Karpas-422 (cell line): Measurements from ENCODE around the gene FAM216B. TPM values are rescaled to one million over a fixed set of nuclear protein-coding genes. Genes with fewer than 3 reads are reported as not detected.

Experiments used
- DNase-seq: peaks from one replicate; pipeline ENCODE4 v3.0.0-alpha.2; 2015
- H2AFZ ChIP-seq: fragments of 200-600 bp; sonication (generic); 2 replicates; pipeline ENCODE4 v1.6.1; 2014; ENCODE audit warnings: antibody characterized with exemption, low read length, mixed read lengths
- H3K27ac ChIP-seq: fragments of 200-600 bp; sonication (generic); 2 replicates; pipeline ENCODE4 v1.5.1; 2014; ENCODE audit warnings: mild to moderate bottlenecking, low read length, moderate library complexity
- H3K27me3 ChIP-seq: fragments of 200-600 bp; sonication (generic); 2 replicates; pipeline ENCODE4 v1.6.1; 2014; ENCODE audit warnings: low read length, mixed read lengths
- H3K36me3 ChIP-seq: fragments of 200-600 bp; sonication (generic); 2 replicates; pipeline ENCODE4 v1.6.1; 2014; ENCODE audit warnings: low read length, mixed read lengths; ENCODE audit not compliant: insufficient read depth
- H3K4me1 ChIP-seq: fragments of 200-600 bp; sonication (generic); 2 replicates; pipeline ENCODE4 v1.6.1; 2014; ENCODE audit warnings: mild to moderate bottlenecking, low read length, mixed read lengths
- H3K4me2 ChIP-seq: fragments of 200-600 bp; sonication (generic); 2 replicates; pipeline ENCODE4 v1.6.1; 2014; ENCODE audit warnings: low read length, low read depth, mild to moderate bottlenecking; ENCODE audit not compliant: poor library complexity, severe bottlenecking
- H3K4me3 ChIP-seq: fragments of 200-600 bp; sonication (generic); 2 replicates; pipeline ENCODE4 v1.5.1; 2014; ENCODE audit warnings: mild to moderate bottlenecking, antibody characterized with exemption, low read length, mixed read lengths
- H3K79me2 ChIP-seq: fragments of 200-600 bp; sonication (generic); 2 replicates; pipeline ENCODE4 v1.6.1; 2014; ENCODE audit warnings: mild to moderate bottlenecking, low read length, mixed read lengths
- H3K9ac ChIP-seq: fragments of 200-600 bp; sonication (generic); 2 replicates; pipeline ENCODE4 v1.6.0; 2014; ENCODE audit warnings: low read length
- H3K9me2 ChIP-seq: fragments of 200-600 bp; sonication (generic), shearing (Covaris generic); replicated peaks from 2 replicates; pipeline ENCODE4 v1.6.0; 2014; ENCODE audit warnings: mild to moderate bottlenecking, low read length, moderate library complexity; ENCODE audit not compliant: insufficient read depth
- H3K9me3 ChIP-seq: fragments of 300-700, 200-600 bp; sonication (generic); 2 replicates; pipeline ENCODE4 v1.6.1; 2014; ENCODE audit warnings: low read length, mixed read lengths
- H4K20me1 ChIP-seq: fragments of 200-600 bp; sonication (generic); 2 replicates; pipeline ENCODE4 v1.6.1; 2014; ENCODE audit warnings: mild to moderate bottlenecking, antibody characterized with exemption, low read length, low read depth; ENCODE audit not compliant: insufficient read depth
- total RNA-seq: library from RNA; depleted of rRNA; stranded (reverse); fragments of >200 nt; shearing (Covaris generic); gene quantifications from 2 replicates; pipeline ENCODE4 v1.2.3, GENCODE V29; 2014; ENCODE audit warnings: low replicate concordance; rRNA removed

FAM216B gene
- total RNA-seq, 1 experiment from 2014 or later, result not detected

- no peak overlapping the region for H3K27ac ChIP-seq
- H3K4me3 ChIP-seq, result no peak overlapping the region
- H3K4me1 ChIP-seq, result no peaks in the 10 kb centered on the region
- no peaks in the 10 kb centered on the region for H3K27me3 ChIP-seq
- H3K9ac ChIP-seq, result no peak overlapping the region
- H4K20me1 ChIP-seq, result no peaks in the 10 kb centered on the region
- no peaks in the 10 kb centered on the region for H3K36me3 ChIP-seq
- H3K79me2 ChIP-seq, result no peaks in the 10 kb centered on the region
- H3K9me2 ChIP-seq, result no peaks in the 10 kb centered on the region
- no peak overlapping the region for H2AFZ ChIP-seq
- no peaks in the 10 kb centered on the region for H3K9me3 ChIP-seq
- no peak overlapping the region for H3K4me2 ChIP-seq
- no peak for DNase-seq
Observed at GRCh38 chr13:42821437-42821836, 40.1 kb downstream of the FAM216B start.

- Histone ChIP-seq H3K36me3 (no peaks in the 10 kb centered on the region), H3K4me2 (no peak overlapping the region), H4K20me1 (no peaks in the 10 kb centered on the region), H3K4me3 (no peak overlapping the region), H3K9ac (no peak overlapping the region), H3K27ac (no peak overlapping the region), H2AFZ (no peak overlapping the region), H3K4me1 (no peaks in the 10 kb centered on the region), H3K79me2 (no peaks in the 10 kb centered on the region), H3K9me2 (no peaks in the 10 kb centered on the region), H3K9me3 (no peaks in the 10 kb centered on the region), H3K27me3 (no peaks in the 10 kb centered on the region)
- no peak for DNase-seq
Observed at GRCh38 chr13:42832341-42833096, 51.1 kb downstream of the FAM216B start.

GRCh38 chr13:42834946-42835345 lies 53.6 kb downstream of the FAM216B start:
- no peak for DNase-seq
- Histone ChIP-seq H3K9me3 (no peaks in the 10 kb centered on the region), H3K4me2 (no peak overlapping the region), H3K27ac (no peak overlapping the region), H3K4me3 (no peak overlapping the region), H3K9me2 (no peaks in the 10 kb centered on the region), H3K27me3 (no peaks in the 10 kb centered on the region), H3K36me3 (no peaks in the 10 kb centered on the region), H3K79me2 (no peaks in the 10 kb centered on the region), H3K4me1 (no peaks in the 10 kb centered on the region), H4K20me1 (no peaks in the 10 kb centered on the region), H2AFZ (no peak overlapping the region), H3K9ac (no peak overlapping the region)

GRCh38 chr13:42836930-42837690 lies 55.7 kb downstream of the FAM216B start:
- Histone ChIP-seq H3K9ac (no peak overlapping the region), H4K20me1 (no peaks in the 10 kb centered on the region), H3K4me1 (no peaks in the 10 kb centered on the region), H3K27ac (no peak overlapping the region), H3K27me3 (no peaks in the 10 kb centered on the region), H3K4me2 (no peak overlapping the region), H3K9me3 (no peaks in the 10 kb centered on the region), H3K9me2 (no peaks in the 10 kb centered on the region), H2AFZ (no peak overlapping the region), H3K36me3 (no peaks in the 10 kb centered on the region), H3K79me2 (no peaks in the 10 kb centered on the region), H3K4me3 (no peak overlapping the region)
- DNase-seq, result peak; percentile 47

Other genes with a start within 250 kb of the FAM216B start
- not detected in 2 replicates for gene TNFSF11, start 207.4 kb upstream of the FAM216B start, total RNA-seq
- 11.4 and 15.0 TPM in 2 replicates for gene EPSTI1, start 210.7 kb downstream of the FAM216B start, total RNA-seq
- gene DNAJC15, start 242.0 kb downstream of the FAM216B start, total RNA-seq, result 77.1 and 79.8 TPM in 2 replicates